ENCODE results near the gene HRH3.

GRCh38 chr20:62248890-62249560, 28.9 kb upstream of the HRH3 start:
- no peak for TF ChIP-seq POLR2A (IDR thresholded peaks at IDR 0.05)
- TF ChIP-seq, protein P1, sequence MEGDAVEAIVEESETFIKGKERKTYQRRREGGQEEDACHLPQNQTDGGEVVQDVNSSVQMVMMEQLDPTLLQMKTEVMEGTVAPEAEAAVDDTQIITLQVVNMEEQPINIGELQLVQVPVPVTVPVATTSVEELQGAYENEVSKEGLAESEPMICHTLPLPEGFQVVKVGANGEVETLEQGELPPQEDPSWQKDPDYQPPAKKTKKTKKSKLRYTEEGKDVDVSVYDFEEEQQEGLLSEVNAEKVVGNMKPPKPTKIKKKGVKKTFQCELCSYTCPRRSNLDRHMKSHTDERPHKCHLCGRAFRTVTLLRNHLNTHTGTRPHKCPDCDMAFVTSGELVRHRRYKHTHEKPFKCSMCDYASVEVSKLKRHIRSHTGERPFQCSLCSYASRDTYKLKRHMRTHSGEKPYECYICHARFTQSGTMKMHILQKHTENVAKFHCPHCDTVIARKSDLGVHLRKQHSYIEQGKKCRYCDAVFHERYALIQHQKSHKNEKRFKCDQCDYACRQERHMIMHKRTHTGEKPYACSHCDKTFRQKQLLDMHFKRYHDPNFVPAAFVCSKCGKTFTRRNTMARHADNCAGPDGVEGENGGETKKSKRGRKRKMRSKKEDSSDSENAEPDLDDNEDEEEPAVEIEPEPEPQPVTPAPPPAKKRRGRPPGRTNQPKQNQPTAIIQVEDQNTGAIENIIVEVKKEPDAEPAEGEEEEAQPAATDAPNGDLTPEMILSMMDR (IDR thresholded peaks at IDR 0.05): no peak

Measured in esophagus squamous epithelium (tissue), 4 donors.